GM19452 (cell line): ENCODE data around the gene KY.

Experiments used
- ATAC-seq: cut with Tn5 transposase; IDR thresholded peaks from one replicate; pipeline ENCODE4 v1.9.1; 2021; ENCODE audit not compliant: unreplicated experiment

The KY gene

DNA sequence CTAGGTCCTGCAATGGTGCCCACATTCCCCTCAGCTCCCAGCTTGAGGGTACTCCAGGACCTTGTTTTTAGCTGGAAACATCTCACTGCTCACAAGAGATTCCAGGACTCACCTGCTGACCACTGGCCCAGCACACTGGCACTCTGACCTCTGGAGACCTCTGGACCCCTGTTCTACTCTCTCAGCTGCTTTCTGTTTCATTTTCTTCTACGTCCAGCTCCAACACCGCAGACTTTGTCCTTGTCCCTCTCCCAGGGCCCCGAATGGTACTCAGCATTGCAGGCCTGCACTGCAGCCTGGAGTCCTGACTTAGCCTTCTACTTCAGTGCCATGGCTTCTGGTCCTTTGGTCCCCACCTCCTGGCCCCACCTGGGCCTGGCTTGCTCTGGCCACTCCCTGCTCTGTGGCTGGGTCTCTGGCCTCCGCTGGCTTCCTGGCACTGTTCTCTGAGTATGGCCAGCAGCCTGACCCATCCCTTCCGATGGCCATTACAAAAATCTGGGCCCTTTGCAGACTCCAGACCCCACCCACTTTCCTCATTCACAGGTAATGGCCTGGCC, 27.9 kb downstream of the KY start:
- ATAC-seq: no peak

DNA sequence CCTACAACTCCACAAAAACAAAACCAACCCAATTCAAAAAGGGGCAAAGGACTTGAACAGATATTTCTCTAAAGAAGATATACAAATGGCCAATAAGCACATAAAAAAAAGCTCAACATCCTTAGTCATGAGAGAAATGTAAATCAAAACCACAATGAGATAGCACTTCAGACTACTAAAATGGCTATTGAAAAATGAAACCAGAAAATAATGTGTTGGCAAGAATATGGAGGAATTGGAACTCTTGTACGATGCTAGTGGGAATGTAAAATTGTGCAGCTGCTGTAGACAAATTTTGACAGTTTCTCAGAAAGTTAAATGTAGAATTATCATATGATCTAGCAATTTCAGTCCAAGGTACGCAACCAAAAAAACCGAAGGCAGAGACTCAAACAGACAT, 29.0 kb downstream of the KY start:
- ATAC-seq: no peak

DNA sequence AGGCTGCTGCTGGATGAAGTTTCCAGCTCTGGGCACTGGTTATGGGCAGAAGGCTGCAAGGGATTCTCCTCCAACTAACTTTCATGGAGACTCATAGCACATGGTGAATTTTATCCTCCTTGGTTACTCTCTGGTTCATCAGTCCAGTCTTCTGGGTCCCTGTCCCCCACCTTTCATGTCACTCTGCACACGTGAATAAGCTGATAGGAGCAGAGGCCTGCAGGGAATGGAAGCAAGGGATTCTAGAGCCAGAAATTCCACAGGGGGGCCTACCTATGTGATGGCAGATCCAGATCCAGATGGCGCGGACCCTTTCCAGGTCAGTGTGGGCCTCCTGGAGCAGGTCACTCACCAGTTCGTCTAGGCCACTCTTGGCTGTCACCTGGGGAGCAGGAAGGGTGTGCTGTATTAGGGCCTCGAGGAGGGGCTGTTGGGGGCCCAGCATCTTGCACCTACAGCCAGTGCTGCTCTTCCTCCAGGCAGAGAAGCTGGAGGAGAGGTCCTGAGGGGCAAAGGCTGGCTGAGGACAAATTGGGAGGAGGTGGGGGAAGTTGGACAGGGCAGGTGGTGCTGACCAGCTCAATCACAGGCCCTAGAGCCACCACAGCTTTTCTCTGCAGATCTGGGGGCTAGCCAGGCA, 30.2 kb downstream of the KY start:
- no peak for ATAC-seq

DNA sequence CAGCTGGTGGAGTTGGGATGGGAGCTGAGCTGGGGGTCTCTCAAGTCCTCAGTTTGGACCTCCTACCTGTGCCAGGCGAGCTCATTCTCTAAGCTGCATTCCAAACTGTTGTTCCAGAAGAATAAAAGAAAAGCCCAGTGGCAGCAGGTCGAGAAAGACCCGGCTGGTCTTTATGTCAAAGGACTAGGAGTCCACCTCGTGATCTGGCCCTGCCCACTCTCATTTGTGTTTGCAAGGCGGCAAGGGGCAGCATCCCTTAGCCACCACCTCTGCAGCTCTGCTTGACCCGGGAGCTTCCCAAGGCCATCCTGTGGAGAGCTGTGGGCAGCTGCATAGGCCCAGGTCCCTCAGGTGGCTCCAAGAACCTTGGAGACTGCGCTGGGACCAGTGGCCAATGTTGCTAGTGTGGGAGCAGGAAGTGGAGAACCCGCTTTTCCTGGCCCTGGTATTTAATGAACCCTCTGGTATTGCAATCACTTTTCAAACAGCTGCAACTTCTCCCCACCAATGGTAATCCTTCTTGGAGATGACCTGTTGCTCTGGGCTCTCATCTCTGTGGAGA, 30.9 kb downstream of the KY start:
- ATAC-seq: no peak

DNA sequence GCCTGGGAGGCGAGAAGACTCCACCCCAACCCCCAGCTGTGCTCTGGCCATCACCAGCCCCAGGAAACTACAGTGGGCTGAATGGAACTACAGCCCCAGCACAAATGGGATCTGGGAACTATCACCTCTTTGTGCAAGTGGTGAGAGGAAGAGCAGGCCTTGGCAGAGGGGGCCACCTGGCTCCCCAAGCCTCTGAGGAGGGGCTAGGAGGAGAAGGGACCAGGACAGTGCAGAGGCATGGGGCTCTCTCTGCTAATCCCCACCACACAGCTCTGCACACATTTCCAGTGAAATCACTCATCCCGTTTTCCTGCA, 31.6 kb downstream of the KY start:
- ATAC-seq: no peak

DNA sequence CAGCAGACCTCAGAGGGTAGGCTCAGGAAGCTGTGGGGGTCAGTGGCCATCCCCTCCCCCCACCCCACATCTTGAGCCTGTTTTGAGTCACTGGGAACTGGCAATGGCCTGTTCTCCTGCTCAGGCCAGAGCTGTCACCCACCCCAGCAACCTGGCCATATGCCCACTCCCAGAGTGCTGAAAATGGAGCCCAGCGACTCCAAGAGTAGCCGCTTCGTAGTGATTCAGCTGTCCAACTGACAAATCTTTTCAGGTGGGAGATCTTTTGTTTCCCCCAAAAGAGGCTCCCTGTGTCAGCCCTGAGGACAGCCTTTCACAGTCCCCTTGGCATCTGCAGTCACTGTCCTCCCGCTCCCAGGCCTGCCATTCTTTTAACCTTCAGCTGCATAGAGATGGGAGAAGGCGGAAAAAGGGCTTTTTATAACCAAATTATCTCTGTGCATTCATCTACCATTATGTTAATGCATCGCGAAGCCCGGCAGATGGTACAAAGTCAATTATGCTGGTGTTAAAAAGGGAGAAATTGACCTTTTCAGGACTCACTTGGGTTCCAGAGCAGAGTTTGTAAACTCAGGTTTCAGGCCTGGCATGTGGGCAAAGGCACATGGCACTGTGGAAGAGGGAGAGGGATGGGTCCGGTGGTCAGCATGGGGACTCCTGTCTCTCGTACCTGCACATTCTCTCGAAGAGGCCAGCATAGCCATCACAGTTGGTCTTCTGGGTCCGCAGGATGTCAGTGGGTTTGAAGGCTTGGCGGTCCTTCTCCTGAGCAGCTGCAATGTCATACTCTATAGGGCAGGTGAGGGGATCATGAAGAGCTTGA, 32.1 kb downstream of the KY start:
- ATAC-seq: no peak

DNA sequence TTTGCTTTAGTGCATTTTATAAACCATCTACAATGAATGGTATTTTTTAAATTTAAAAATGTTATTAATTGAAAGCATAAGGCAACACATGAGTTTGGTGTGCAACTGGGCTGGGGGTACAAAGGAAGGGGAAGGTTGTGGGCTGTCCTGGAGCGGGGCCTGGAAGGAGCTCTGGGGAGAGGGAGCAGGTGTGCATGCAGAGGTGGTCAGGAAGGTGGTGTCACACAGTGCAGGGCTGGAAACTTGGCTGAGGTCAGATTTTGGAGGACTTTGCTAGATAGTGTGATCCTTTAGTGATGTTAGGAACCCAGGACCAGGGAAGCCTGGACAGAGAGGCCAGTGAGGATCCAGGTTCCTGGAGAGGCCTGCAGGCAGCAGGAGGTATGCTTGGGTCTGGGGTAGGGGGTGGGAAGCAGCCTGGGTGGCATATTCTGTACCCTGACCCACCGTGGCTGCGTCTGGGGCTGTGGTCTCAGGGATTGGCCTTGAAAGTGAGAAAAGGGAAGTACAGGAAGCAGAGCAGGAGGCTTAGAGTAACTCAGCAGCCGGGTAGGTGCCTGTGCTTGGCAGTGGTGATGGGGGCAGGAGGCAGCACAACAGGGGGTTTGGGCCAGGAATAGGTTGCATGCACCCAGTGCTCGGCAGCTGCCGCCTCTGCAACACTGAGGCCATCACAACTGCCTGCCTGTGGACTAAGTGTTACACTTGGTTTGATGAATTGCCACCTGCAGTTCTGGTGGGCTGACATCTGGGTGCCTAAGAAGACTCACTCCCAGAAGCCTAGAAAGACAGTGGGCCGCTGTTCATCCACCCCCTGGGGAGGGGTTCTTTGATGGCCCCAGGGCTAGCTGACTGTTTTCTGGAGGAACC, 33.0 kb downstream of the KY start:
- ATAC-seq: no peak

DNA sequence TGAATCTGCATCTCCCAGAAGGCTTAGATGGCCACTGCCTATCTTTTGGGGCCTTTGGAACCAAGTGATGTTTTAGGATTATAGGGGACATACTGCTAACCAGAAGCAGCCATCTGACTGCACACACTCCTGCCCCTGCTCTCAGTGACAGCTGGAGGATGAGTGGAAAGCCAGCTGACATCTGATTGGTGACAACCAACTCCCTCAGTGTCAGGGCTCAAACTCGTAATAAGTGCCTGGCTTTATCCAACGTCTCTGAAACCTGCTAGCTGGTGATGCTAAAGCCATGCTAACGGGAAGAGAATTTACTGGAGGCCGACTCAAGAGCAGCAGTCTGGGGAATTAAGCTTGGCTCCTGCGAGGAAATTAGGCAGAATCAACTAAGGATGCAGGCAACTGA, 35.1 kb downstream of the KY start:
- no peak for ATAC-seq

DNA sequence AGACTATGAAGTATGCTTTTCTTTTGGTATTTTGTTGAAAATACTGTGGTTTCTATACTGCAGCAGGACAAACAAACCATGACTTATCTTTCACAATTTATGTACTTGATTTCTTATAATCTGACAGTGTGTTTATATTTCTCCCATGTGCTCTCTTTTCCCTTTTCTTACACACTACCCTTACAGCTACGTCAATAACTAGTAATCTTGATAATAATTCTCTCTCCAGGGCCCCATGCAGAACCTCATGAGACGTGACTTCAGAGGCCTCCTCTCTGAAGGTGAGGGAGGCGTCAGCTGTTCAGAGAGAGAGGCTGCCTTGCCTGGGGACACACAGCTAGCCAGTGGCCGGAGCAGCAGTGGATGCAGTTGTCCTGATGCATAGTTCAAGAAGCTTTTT, 35.9 kb downstream of the KY start:
- ATAC-seq: no peak

DNA sequence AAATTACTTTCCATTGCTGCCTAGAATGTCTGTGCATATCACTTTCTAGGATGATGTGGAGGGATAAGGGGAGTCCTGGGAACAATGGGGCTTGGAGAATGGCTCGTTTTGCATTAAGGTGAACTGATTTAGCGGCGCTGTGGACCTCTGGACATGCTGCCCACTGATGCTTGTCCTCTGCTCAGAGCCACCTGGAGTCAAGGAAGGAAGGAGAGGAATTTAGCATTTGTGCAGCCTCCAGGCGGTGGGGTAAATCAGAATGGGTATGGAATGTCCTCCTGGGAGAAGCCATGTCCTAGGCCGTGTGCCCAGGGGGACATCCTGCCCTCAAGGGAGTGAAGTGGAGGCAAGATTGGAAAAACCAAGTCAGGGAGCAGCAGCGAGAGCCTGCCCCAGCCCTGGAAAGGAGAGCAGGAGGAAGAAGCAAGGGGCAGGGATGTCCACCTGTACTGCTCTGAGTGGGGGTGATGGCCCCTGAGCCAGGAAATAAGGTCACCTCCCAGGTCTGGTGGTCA, 37.8 kb downstream of the KY start:
- ATAC-seq: no peak

DNA sequence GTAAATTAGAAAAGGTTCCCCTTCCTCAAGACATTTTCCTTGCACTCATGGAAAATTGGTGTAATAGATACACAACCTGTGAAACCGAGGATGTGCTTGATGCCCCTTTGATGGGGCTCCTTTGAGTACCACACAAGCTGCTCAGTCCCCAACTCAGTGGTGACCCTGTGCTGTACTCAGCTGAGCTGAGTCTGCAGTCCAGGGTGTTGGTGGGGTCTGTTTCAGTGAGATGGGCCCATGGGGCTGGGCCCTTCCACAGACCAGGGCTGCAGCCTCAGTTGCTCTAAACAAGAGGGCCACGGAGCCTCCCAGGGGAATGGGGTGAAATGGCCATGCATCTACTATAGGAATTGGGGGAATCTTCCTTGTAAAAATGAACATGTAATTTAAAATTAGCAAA, 39.3 kb downstream of the KY start:
- ATAC-seq: no peak

DNA sequence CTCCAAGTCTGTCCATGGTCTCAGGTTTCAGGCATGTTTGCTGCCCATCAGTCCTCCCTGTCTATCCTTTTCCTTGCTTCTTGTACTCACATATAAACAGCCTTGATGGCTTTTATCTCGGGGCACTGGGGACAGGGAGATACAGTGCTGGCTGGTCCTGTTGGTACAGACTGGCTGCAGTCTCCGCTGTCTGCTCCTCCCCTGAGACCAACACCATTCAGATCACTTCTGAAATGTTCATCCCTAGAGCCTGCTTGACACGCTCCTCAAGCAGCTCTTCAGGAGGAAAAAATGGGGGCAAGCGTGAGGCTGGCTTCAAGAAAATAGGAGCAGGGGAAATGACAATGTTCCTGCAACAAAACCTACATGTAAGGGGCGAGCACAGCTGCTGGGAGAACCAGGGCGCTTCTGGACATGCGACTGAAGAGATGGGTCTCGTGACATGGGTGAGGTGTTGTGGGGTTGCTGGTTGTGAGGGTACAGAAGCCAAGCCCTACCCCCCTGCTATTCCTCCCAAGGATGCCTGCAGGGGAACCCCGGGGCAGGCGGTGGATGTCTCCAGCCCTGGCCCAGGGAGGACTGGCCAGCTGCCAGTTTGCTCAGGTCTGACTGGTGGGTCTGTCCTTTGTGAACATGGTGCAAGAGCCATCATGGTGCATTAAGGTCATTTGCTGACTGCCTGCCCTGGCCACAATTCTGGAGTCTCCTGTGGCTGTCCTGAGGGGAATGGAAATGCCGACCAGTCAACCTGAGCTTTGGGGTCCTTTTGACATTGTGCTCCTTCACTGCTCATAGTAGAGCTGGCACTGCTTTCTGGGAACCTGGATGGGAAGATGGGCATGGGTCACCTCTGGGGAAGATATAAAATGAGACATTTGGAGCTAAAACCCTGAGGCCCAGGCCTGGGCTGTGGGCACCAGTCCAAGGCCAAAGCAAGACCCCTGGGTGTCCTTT, 40.1 kb downstream of the KY start:
- ATAC-seq: no peak

DNA sequence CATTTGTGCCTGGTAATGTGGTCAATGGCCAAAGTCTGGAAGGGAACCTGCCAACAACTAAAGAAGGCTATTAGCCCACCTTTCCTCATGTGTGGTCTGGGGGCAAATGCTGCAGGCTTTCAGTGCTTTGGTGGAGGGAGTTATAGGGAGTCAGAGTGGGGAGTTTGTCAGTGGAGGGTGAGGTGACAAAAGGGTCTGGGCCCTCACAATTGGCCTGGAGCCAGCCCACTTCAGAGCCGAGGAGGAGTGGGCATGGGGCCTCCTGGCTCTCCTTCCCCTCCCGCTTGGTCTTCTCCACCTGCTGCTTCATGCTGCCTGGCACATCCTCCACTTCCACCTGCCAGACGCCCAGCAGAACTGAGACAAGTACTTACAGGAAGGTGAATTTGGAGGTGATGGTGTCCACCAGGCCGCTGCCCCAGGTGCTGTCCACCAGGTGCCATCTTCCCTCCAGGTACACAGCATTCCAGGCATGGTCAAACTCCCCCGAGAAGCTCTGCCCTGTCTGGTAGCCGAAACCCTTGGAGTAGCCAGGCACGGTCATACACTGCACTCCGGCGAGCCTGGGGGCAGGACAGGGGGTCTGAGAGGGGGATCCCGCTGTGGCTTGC, 40.9 kb downstream of the KY start:
- ATAC-seq: no peak

DNA sequence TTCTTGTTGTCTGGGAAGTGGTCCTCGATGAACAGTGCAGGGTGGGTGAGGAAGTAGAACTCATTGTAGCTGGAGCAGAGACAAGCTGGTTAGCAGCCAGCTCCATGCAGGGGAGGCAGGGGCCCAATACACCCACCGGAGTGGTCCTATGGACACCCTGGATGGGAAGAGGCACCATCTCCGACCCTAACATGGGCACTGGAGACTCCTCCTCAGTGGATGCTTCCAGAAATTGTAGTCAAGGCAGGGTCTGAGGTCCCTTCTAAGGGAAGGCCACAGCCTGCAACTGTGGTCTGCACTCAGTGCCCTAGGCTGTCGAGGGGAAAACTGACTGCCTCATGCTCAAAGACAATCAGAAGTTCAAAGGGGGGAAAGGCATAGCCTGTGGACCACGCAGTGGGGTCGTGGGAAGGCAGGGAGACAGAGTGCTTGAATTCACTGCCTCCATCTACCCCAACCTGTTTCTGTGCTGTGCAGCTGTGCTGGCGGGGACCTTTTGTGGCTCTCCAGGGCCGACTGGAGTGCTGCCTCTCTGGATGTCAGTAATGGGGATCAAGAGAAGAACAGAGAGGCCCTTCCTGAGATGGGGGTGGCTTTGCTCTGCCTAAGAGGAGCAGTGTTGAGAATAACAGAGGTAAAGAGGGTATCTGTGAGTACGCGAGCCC, 41.9 kb downstream of the KY start:
- no peak for ATAC-seq

DNA sequence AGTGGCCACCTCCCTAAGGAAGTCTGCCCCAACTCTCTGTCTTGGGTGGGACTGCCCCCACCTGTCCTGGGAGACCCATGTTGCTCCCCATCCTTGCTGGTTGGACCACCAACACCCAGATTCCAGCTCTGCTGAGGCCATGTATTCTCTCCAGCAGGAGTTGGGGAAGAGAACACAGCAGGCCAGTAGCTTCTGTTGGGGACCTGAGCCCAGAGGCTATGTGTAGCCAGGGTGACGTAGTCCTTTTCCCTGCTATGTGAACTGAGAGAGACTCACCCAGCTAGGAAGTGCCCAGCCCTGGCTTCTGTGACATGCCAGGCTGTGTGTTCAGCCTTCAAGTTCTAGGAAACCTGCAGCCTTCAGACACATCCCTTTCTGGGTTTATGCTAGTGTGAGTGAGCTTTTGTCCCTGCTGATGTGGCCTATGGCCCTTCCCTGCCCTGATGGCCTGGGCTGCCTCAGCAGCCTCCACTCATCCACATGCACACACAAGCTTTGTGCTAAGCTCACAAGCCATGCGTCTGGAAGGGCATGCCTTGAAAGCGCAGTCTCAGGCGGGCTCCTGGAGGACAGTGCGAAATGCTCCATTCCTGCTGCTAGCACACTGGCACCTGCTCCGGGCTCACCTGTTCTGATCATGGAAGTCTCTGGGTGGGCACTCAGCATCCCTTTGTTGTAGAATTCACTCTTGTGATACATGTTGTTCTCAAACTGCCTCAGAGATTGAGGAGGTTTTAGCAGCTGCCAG, 42.6 kb downstream of the KY start:
- no peak for ATAC-seq

DNA sequence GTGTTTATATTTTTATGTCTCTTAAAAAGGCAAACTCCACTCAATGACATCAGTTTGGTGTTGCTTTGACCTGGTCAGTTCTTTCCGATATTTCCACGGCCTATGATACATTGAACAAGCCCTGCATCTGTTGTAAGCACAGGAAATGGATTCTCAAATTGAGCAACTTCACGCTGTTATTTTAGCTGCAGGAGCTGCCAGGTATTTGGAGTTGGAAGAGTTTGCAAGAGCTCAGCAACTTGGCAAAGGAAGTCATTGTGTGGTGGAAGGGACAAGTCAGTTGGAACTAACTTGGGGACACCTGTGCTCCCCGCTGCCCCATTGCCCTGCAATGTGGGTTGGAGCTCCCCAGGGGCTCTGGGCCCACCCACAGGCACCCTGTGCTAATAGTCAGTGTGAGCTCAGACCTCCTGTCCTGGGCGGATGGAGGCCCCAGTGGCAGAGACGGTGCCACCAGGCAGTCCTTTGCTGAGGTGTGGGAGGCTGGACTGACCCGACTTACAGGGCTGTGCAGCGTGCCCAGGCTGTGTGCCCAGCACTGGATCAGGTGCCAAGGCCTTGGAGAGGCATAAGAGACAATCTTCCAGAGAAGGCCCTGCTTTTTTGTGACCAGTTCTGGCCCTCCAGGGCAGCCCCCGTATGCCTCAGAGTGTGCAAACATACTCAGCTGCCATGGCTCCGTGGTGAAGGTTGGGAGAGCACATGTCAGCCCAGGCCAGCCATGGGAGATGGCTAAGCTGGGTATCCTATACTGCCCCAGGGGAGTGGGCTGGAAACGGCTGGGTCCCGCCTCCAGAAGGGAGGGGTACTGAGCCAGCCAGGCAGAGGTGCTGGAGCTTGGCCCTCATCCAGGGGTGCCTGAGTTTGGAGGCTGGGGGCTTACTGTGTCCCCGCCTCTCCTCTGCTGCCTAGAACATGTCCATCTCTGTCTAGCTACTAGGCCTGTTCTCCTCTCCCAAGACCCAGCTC, 43.5 kb downstream of the KY start:
- ATAC-seq: no peak
